ENCODE data around the gene MRPL12. TPM values are rescaled to one million over a fixed set of nuclear protein-coding genes. Genes with fewer than 3 reads are reported as not detected.
"Not testable (repeated sequence)": the region's sequence is repeated elsewhere in the genome, so short reads cannot be mapped to it uniquely, and the experiment has no call there.

MRPL12 gene
- total RNA-seq, 2 experiments from 2014 or later = 112 to 118 TPM

DNA sequence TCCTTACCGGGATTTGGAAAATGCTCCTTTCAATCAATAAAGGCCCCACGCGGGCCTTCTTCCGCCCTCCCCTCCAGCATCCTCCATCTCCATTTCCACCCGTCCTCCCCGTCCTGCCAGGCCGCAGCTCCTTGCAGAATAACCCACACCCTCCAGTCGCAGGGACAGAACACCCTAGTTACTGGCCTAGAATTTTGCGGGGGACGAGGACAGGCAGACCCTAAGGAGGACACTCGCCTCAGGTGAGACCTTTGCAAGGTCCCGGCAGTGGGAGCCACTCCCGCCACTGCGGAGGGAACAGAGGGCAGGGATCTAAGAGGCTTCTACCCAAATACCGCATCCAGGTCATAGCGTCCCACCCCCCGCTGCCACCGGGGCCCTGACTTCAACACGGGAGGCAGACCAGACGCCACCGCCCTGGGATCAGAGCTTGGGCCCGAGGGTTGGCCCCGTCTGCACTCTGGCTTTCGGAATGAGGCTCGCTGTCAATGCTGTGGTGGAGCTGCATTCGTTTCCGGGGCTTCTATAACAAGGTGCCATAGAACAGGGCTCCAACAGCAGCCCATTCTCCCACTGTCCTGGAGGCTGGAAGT, 35.7 kb downstream of the MRPL12 start:
- Mint-ChIP-seq H3K9me3 (no peaks in the 10 kb centered on the region), H3K27me3 (peaks cover 7% of the 10 kb centered on the region), H3K36me3 (no peaks in the 10 kb centered on the region), H3K4me1 (ENCODE audit: low read depth) (peaks cover 8% of the 10 kb centered on the region), H3K27ac (no peak overlapping the region), H3K4me3 (no peak overlapping the region)
- intact Hi-C loops (cut with micrococcal nuclease) = no loop called here
- DNase-seq = no peak
- CTCF ChIA-PET = no interaction called here
- POLR2A ChIA-PET = no interaction called here

DNA sequence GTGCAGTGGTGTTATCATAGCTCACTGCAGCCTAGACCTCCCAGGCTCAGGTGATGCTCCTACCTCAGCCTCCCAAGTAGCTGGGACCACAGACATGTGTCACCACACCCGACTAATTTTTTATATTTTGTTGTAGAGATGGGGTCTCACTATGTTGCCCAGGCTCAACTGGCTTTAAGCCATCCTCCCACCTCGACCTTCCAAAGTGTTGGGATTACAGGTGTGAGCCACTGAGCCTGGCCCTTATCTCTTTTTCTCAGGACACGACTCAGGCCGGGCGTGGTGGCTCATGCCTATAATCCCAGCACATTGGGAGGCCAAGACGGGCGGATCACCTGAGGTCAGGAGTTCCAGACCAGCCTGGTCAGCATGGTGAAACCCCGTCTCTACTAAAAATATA, 36.4 kb downstream of the MRPL12 start:
- H3K9me3 Mint-ChIP-seq; H3K4me3 Mint-ChIP-seq; H3K27me3 Mint-ChIP-seq; POLR2A ChIA-PET; H3K36me3 Mint-ChIP-seq; intact Hi-C loops (cut with micrococcal nuclease); H3K27ac Mint-ChIP-seq; H3K4me1 Mint-ChIP-seq (ENCODE audit: low read depth); DNase-seq; CTCF ChIA-PET: not testable (repeated sequence)

DNA sequence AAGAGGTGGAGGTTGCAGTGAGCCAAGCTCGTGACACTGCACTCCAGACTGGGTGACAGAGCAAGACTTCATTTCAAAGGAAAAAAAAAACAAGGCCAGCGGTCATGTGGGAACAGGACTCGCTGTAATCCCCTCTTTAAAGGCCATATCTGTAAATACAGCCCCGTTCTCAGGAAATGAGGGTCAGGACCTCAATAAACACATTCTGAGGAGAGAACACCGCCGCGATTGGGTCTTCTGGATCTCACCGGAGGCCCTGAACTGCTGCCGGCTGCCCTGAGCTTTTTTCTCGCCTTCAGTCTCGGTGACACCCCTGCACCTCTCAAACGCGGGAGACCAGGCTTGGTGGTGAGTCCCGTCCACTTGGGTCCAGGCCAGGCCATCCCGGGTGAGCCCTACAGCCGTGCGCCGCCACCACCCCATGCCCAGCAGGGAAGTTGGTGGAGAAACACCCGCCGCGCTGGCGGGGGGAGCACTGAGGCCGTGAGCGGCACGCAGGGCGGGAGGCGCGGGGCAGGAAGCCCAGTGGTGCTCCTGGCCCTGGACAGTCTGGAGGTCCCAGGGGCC, 37.3 kb downstream of the MRPL12 start:
- intact Hi-C loops (cut with micrococcal nuclease) = no loop called here
- H3K4me3 Mint-ChIP-seq = no peak overlapping the region
- no peaks in the 10 kb centered on the region for H3K9me3 Mint-ChIP-seq
- POLR2A ChIA-PET = interaction anchor here (0.5 kb wide), 1 partner anchor 102 kb away, joined by 3 read pairs; no protein-coding TSS in a partner anchor
- H3K27me3 Mint-ChIP-seq = peaks cover 6% of the 10 kb centered on the region
- H3K27ac Mint-ChIP-seq = no peak overlapping the region
- DNase-seq = no peak
- CTCF ChIA-PET = no interaction called here
- H3K36me3 Mint-ChIP-seq = no peaks in the 10 kb centered on the region
- peaks cover 6% of the 10 kb centered on the region for H3K4me1 Mint-ChIP-seq (ENCODE audit: low read depth)

DNA sequence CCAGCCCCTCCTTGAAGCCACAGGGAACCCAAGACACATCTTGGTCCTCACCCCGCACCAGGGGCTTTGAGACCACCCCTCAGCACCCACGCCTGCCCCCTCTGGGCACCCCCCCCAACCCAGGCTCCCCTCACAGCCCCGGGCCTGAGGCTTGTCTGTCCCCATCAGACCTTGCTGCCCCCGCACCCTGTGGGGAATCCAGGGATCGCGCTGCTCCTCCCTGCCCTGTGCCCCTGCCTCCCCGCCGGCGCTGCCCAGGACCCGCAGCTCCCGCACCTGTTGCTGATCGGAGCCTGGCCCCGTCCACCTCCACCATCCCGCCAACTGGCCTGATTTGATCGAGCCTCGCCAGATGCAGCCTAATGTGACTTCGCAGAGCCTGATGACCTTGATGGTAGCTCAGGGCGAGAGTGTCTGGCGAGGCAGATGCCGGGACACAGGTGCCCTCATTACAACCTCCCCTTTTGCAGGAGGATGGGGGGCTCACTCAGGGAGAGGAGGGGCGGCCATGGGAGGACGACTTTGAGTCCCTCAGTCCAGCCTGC, 38.0 kb downstream of the MRPL12 start:
- intact Hi-C loops (cut with micrococcal nuclease) = no loop called here
- CTCF ChIA-PET = no interaction called here

DNA sequence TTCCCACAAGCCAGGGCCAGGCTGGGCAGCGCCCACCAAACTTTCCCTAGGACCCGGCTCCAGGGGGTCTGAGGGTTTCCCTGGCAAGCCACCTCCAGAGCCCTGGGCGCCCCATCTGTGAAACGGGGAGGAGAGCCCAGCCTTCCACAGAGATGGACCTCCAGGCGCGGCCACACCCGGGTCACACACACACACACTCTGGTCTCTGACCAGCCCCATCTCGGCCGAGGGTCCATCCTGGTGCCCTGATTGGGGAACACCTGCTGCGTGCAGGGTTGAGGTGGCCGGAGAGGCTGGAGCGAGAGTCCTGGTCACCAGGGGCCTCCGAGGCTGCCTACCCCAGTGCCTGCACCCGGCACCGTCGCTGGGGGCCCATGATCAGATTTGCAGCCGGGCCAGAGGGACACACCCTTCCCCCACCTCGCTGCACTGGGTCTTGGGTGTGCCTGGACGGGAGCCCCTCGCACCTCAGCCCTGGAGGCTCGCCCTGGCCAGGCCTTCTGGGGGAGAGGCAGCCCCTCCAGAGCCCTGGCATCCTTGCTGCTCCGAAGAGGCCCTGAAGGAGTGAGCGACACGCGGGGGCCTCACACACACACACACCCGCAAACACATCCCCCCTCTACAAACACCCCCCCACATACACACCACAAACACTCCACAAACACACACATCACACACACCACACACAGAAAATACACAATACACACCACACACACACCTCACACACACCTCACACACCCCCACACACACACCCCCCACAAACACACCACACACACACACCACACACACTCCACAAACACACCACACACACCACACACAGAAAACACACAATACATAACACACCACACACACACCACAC, 38.7 kb downstream of the MRPL12 start:
- intact Hi-C loops (cut with micrococcal nuclease) = no loop called here
- DNase-seq = no peak
- CTCF ChIA-PET = no interaction called here
- POLR2A ChIA-PET = no interaction called here
- Mint-ChIP-seq H3K36me3 (no peaks in the 10 kb centered on the region), H3K27ac (no peak overlapping the region), H3K27me3 (peaks cover 3% of the 10 kb centered on the region), H3K4me3 (no peak overlapping the region), H3K9me3 (no peaks in the 10 kb centered on the region), H3K4me1 (ENCODE audit: low read depth) (peaks cover 2% of the 10 kb centered on the region)

More for the DNA sequence above, 38.0 kb downstream of the MRPL12 start:
- H3K36me3 Mint-ChIP-seq = no peaks in the 10 kb centered on the region
- DNase-seq = no peak
- H3K4me1 Mint-ChIP-seq (ENCODE audit: low read depth) = peaks cover 2% of the 10 kb centered on the region
- POLR2A ChIA-PET = no interaction called here
- H3K27me3 Mint-ChIP-seq = peaks cover 3% of the 10 kb centered on the region
- H3K27ac Mint-ChIP-seq = no peak overlapping the region
- H3K9me3 Mint-ChIP-seq = no peaks in the 10 kb centered on the region
- H3K4me3 Mint-ChIP-seq = no peak overlapping the region

Small RNA genes within 50 kb of the gene (microRNA-seq; reads per million reads assigned to microRNA genes)
- gene MIR6786 (ENCODE audit: borderline microRNAs expressed, borderline number of aligned reads, borderline replicate concordance) = not detected

Other genes with a start within 250 kb of the MRPL12 start
- 1,000 to 10,000 TPM; 3,773 to 3,928 TPM for gene ACTG1, start 190.6 kb upstream of the MRPL12 start, total RNA-seq
- gene FSCN2, start 175.0 kb upstream of the MRPL12 start, total RNA-seq = under 1 TPM; 0.33 to 0.46 TPM
- 10 to 100 TPM; 33.5 to 39.7 TPM for gene FAAP100, start 151.0 kb upstream of the MRPL12 start, total RNA-seq
- 10 to 100 TPM; 78.4 to 93.2 TPM for gene NPLOC4, start 66.3 kb upstream of the MRPL12 start, total RNA-seq
- under 1 TPM; 0.36 to 0.45 TPM for gene TSPAN10, start 66.2 kb upstream of the MRPL12 start, total RNA-seq
- gene PDE6G, start 46.8 kb upstream of the MRPL12 start, total RNA-seq = 1 to 10 TPM; 1.1 to 1.5 TPM
- 10 to 100 TPM; 49.6 to 57.7 TPM for gene OXLD1, start 36.8 kb upstream of the MRPL12 start, total RNA-seq
- gene CCDC137, start 36.6 kb upstream of the MRPL12 start, total RNA-seq = 10 to 100 TPM; 34.0 to 36.8 TPM
- 10 to 100 TPM; 15.1 to 17.1 TPM for gene ARL16, start 19.6 kb upstream of the MRPL12 start, total RNA-seq
- 100 to 1,000 TPM in 1 of 2 experiments, 10 to 100 TPM in 1; 96.9 to 111 TPM for gene HGS, start 19.4 kb upstream of the MRPL12 start, total RNA-seq
- gene SLC25A10, start 8.9 kb downstream of the MRPL12 start, total RNA-seq = 10 to 100 TPM; 25.1 to 25.7 TPM
- not detected for gene GCGR, start 100.8 kb downstream of the MRPL12 start, total RNA-seq
- gene MCRIP1, start 129.9 kb downstream of the MRPL12 start, total RNA-seq = 10 to 100 TPM; 67.4 to 68.3 TPM
- gene PPP1R27, start 131.7 kb downstream of the MRPL12 start, total RNA-seq = not detected
- gene P4HB, start 157.2 kb downstream of the MRPL12 start, total RNA-seq = 100 to 1,000 TPM; 358 to 367 TPM
- 100 to 1,000 TPM; 526 to 531 TPM for gene ARHGDIA, start 168.0 kb downstream of the MRPL12 start, total RNA-seq
- 100 to 1,000 TPM; 208 to 210 TPM for gene ALYREF, start 188.2 kb downstream of the MRPL12 start, total RNA-seq
- gene ANAPC11, start 188.4 kb downstream of the MRPL12 start, total RNA-seq = 100 to 1,000 TPM; 172 to 173 TPM
- gene NPB, start 198.9 kb downstream of the MRPL12 start, total RNA-seq = not detected
- 10 to 100 TPM; 28.8 to 29.7 TPM for gene PCYT2, start 208.0 kb downstream of the MRPL12 start, total RNA-seq
- 10 to 100 TPM; 32.0 to 33.1 TPM for gene SIRT7, start 214.8 kb downstream of the MRPL12 start, total RNA-seq
- 10 to 100 TPM; 23.4 to 24.1 TPM for gene MAFG, start 224.4 kb downstream of the MRPL12 start, total RNA-seq
- 10 to 100 TPM; 88.9 to 89.8 TPM for gene PYCR1, start 233.9 kb downstream of the MRPL12 start, total RNA-seq
- gene MYADML2, start 243.9 kb downstream of the MRPL12 start, total RNA-seq = not detected